Gastroesophageal sphincter (tissue), 4 donors: Measurements from ENCODE around the gene ATP8B3. TPM values are rescaled to one million over a fixed set of nuclear protein-coding genes. Genes with fewer than 3 reads are reported as not detected.
A peak's percentile ranks its signal among the peaks of the same experiment; 100 is the strongest.

Experiments
- ATAC-seq: fragments of 150-250 bp; one replicate; pipeline ENCODE4 v1.9.1; 2016; ENCODE audit warnings: mild to moderate bottlenecking, moderate library complexity
- H3K27ac ChIP-seq, 4 donors: fragments of 200-600 bp; sonication (generic) in 3 of 4; 1 replicate in 3 of 4; 2 replicates in 1 of 4; pipeline ENCODE4 v1.5.1; 2016 to 2019
- H3K27me3 ChIP-seq: fragments of 200-600 bp; sonication (generic); one replicate; pipeline ENCODE4 v1.5.1; 2019
- H3K36me3 ChIP-seq, 2 donors: fragments of 200-600 bp; sonication (generic); one replicate each; pipeline ENCODE4 v1.5.1; 2019; ENCODE audit warnings: control low read depth in 1 of 2
- H3K4me1 ChIP-seq, 3 donors: fragments of 200-600 bp; sonication (generic); 1 replicate in 2 of 3; 2 replicates in 1 of 3; pipeline ENCODE4 v1.5.1; 2016 to 2019; ENCODE audit warnings: control low read depth in 2 of 3
- H3K4me3 ChIP-seq, 2 donors: fragments of 200-600 bp; sonication (generic); one replicate each; pipeline ENCODE4 v1.5.1; 2019; ENCODE audit warnings: mild to moderate bottlenecking in 1 of 2, moderate library complexity in 1 of 2
- H3K9me3 ChIP-seq, 3 donors: fragments of 200-600 bp; sonication (generic); one replicate each; pipeline ENCODE4 v1.5.1; 2017 to 2019; ENCODE audit warnings: control low read depth in 2 of 3
- EP300 ChIP-seq: sonication (generic); formaldehyde crosslinking; IDR thresholded peaks from one replicate; pipeline ENCODE4 v1.6.1; 2017; ENCODE audit warnings: antibody characterized with exemption, mild to moderate bottlenecking
- POLR2A ChIP-seq, 2 donors: fragments of 450-650 bp; IDR thresholded peaks; one replicate each; pipeline ENCODE4 v1.6.1; 2017; ENCODE audit warnings: antibody characterized with exemption in 2 of 2, mild to moderate bottlenecking in 2 of 2, moderate library complexity in 1 of 2
- POLR2AphosphoS5 ChIP-seq: sonication (generic); formaldehyde crosslinking; IDR thresholded peaks from one replicate; pipeline ENCODE4 v1.6.1; 2017; ENCODE audit warnings: antibody characterized with exemption
- WGBS, 2 donors: methylation state at CpG; one replicate each; pipeline ENCODE4 v1.1.5; 2018; ENCODE audit warnings: low coverage in 1 of 2; 5-methylcytosine and 5-hydroxymethylcytosine counted together
- total RNA-seq, 4 donors: library from RNA; depleted of rRNA; stranded (reverse); fragments of >200 nt; gene quantifications; one replicate each; pipeline ENCODE4 v1.1.0, GENCODE V29; 2016
- TF ChIP-seq, protein P1 (sequence below), 4 experiments: fragments of 200-600 bp in 2 of 4; fragments of 450-650 bp in 2 of 4; sonication (generic) in 1 of 4; IDR thresholded peaks; one replicate each; pipeline ENCODE4 v1.5.1; 2017 to 2019; ENCODE audit warnings: antibody characterized with exemption in 4 of 4, mild to moderate bottlenecking in 2 of 4, moderate library complexity in 2 of 4

The ATP8B3 gene
- total RNA-seq, 4 donors from 2014 or later: 0.27 to 1.4 (median 0.48) TPM

DNA sequence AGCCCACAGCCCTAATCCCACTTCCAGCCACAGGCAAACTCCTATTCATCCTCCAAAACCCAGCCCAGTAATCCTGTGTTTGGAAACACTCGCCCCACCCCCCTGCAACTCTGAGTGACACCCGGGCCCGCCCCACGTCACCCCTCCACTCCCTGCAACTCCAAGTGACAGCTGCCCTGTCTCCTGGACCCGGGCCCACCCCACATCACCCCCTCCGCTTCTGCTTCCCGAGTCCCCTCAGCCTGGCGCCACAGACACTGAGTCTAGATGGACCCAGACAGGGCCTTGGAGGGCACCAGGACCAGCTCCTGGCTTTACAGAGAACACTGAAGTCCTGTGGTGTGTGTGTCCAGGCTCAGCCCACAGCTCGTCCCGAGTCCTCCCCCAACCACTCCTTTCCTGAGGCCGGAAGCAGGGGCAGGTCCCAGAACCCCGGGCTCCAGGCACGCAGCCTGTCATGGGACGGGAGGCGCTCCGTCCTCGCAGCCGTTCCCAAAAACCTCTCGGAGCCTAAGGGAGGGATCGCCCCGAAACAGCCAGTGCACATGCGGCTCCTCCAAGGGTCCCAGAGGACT is 28.6 kb upstream of the ATP8B3 start:
- ATAC-seq: peak; percentile 37
- peak overlapping the region in 3 of 4 donors; percentile 24 to 59 (median 51) for H3K27ac ChIP-seq

DNA sequence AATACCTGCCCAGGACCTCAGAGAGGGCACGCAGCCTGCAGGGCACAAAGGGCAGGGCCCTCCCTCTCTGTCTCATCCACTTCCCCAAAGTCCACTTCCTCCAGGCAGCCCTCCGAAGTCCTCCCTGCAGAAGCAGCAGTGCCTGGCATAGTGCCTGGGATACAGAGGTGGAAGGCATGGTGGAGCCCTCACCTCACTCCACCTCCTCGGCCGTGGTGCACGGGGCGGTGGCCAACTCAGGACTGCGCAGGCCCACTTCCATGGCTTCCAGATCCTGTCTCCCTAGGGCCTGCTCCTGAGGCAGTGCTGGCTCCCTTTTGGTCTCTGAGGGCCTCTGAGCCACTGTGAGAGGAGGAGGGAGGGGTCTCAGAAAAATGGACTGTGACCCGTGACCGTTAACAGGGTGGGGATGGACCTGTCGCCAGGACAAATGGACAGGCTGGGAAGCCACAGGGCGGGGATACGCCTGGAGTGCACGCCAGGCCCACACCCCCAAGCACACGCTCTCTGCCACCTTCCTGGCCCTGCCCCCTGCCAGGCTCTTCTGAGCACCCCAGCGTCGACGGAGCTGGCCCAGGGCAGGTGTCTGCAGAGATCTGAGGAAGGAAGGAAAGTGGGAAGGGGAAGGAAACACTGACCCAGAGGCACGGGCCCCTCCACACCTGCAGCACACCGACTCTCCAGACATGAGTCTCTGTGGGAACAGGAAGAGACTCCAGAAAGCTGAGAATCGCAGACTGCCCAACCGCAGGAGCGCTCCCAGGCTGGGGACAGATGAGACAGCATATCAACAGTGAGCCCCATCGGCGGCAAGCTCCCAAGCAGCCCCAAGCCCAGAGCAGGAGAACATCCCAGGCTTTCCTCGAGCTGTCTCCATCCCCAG is 27.8 kb upstream of the ATP8B3 start:
- ATAC-seq: no peak
- Histone ChIP-seq H3K4me1 (peaks cover 0 to 99% (median 47%) of the 10 kb centered on the region in 3 donors), H3K36me3 (peaks cover 0 to 9% of the 10 kb centered on the region in 2 donors), H3K27ac (peak overlapping the region in 2 of 4 donors; percentile 17 to 59), H3K4me3 (no peak overlapping the region), H3K27me3 (no peaks in the 10 kb centered on the region), H3K9me3 (no peaks in the 10 kb centered on the region)
- TF ChIP-seq POLR2AphosphoS5 (no peak), POLR2A (IDR thresholded peaks at IDR 0.05) (no peak), EP300 (no peak)
- TF ChIP-seq, protein P1, sequence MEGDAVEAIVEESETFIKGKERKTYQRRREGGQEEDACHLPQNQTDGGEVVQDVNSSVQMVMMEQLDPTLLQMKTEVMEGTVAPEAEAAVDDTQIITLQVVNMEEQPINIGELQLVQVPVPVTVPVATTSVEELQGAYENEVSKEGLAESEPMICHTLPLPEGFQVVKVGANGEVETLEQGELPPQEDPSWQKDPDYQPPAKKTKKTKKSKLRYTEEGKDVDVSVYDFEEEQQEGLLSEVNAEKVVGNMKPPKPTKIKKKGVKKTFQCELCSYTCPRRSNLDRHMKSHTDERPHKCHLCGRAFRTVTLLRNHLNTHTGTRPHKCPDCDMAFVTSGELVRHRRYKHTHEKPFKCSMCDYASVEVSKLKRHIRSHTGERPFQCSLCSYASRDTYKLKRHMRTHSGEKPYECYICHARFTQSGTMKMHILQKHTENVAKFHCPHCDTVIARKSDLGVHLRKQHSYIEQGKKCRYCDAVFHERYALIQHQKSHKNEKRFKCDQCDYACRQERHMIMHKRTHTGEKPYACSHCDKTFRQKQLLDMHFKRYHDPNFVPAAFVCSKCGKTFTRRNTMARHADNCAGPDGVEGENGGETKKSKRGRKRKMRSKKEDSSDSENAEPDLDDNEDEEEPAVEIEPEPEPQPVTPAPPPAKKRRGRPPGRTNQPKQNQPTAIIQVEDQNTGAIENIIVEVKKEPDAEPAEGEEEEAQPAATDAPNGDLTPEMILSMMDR (IDR thresholded peaks at IDR 0.05): no peak
- WGBS, 2 donors: no CpG with 5 or more reads among the region's 25 CpGs

More for the DNA sequence above, 28.6 kb upstream of the ATP8B3 start:
- TF ChIP-seq POLR2AphosphoS5 (no peak), POLR2A (IDR thresholded peaks at IDR 0.05) (no peak), EP300 (no peak)
- TF ChIP-seq, protein P1 (IDR thresholded peaks at IDR 0.05): no peak
- H3K27me3 ChIP-seq: no peaks in the 10 kb centered on the region
- H3K4me1 ChIP-seq: peaks cover 0 to 100% (median 54%) of the 10 kb centered on the region in 3 donors
- H3K36me3 ChIP-seq: peaks cover 0 to 16% of the 10 kb centered on the region in 2 donors
- no peaks in the 10 kb centered on the region for H3K9me3 ChIP-seq
- no CpG with 5 or more reads among the region's 22 CpGs for WGBS, 2 donors
- peak overlapping the region in 1 of 2 donors; percentile 19 for H3K4me3 ChIP-seq

DNA sequence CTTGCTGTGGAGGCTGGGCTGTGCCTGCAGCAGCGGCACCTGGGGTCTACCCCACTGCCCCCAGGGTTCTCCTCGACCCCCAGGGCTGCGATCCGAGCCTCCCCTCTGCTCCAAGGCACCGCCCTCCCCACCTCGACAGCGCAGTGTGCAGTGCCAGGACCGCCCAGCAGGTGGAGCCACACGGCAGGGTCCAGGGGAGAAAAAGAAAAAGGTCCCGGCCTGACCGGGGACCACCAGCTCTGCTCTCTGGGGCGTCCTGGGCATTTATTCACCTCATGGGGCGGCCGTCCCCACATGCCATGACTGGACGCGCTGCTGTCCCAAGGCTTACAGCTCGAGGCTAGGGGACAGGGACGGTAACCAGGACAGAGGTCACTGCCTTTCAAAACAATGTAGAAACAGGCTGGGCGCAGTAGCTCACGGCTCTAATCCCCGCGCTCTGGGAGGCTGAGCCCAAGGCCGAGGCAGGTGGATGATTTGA is 25.6 kb upstream of the ATP8B3 start:
- TF ChIP-seq EP300: no peak
- TF ChIP-seq, protein P1 (IDR thresholded peaks at IDR 0.05): peak in 3 of 4 experiments; percentile 59 to 86 (median 77)
- TF ChIP-seq POLR2A (IDR thresholded peaks at IDR 0.05): no peak
- no peak for TF ChIP-seq POLR2AphosphoS5
- H3K4me3 ChIP-seq: no peak overlapping the region
- WGBS, 2 donors: 10% methylated on average over 4 of the region's 23 CpGs; no CpG with 5 or more reads in 1 of the 2 donors
- H3K27me3 ChIP-seq: no peaks in the 10 kb centered on the region
- ATAC-seq: peak; percentile 34
- H3K36me3 ChIP-seq: peaks cover 0 to 12% of the 10 kb centered on the region in 2 donors
- H3K27ac ChIP-seq: no peak overlapping the region
- peaks cover 0 to 90% (median 29%) of the 10 kb centered on the region in 3 donors for H3K4me1 ChIP-seq
- H3K9me3 ChIP-seq: no peaks in the 10 kb centered on the region

DNA sequence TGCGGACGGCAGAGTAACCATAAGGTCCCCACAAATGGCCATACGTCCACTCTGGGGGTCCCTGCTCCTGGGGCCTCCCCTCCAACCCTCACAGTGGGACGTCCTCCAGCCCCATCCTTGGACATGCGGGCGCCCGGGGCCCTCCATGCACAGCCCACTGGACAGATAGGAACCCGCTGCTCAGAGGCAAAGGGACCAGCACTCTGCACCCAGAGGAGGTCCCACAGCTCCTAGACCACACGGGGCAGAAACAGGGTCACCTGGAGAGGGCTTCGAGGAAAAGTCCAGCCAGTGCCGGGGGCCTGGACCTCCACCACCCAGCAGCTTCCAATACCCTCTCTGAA is 25.1 kb upstream of the ATP8B3 start:
- no peak for TF ChIP-seq EP300
- TF ChIP-seq, protein P1 (IDR thresholded peaks at IDR 0.05): no peak
- TF ChIP-seq POLR2AphosphoS5: no peak
- TF ChIP-seq POLR2A (IDR thresholded peaks at IDR 0.05): no peak

More for the DNA sequence above, 25.1 kb upstream of the ATP8B3 start:
- no peak overlapping the region for H3K4me3 ChIP-seq
- WGBS, 2 donors: 60% methylated on average over 1 of the region's 11 CpGs; no CpG with 5 or more reads in 1 of the 2 donors
- H3K4me1 ChIP-seq: peaks cover 0 to 85% (median 29%) of the 10 kb centered on the region in 3 donors
- H3K9me3 ChIP-seq: no peaks in the 10 kb centered on the region
- no peak for ATAC-seq
- peaks cover 0 to 16% of the 10 kb centered on the region in 2 donors for H3K36me3 ChIP-seq
- H3K27me3 ChIP-seq: no peaks in the 10 kb centered on the region
- no peak overlapping the region for H3K27ac ChIP-seq
